ENCODE data around the gene NUBP2.

The NUBP2 gene

DNA sequence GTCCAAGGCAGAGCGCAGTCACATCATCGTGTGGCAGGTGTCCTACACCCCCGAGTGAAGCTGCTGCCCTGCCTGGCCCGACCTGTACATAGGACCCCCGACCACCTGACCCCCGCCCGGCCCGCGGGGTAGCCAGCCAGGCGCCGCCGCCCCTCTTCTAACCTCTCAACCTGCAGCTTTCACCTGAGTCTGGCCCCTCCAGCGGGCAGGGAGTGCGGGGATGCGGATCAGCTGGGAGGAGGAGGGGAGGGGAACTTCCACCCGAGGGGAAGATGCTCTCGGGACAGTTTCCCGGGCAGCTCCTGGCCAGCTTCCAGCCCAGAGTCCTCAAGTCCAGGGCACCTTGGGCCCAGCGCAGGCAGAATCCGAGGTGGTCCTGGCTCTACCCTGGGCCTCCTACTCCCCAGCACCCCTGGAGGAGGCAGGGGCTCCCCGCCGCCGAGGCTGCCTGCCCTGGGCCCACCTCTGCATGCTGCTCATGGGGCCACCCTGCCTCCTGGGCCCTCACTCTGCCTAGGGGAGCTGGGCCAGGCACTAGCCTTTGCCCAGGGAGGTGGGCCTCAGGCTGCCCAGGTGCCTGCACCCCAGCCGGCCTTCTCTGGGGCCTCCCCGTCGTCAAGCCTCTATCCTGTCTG is 13.9 kb upstream of the NUBP2 start:
- TF ChIP-seq, protein P1, sequence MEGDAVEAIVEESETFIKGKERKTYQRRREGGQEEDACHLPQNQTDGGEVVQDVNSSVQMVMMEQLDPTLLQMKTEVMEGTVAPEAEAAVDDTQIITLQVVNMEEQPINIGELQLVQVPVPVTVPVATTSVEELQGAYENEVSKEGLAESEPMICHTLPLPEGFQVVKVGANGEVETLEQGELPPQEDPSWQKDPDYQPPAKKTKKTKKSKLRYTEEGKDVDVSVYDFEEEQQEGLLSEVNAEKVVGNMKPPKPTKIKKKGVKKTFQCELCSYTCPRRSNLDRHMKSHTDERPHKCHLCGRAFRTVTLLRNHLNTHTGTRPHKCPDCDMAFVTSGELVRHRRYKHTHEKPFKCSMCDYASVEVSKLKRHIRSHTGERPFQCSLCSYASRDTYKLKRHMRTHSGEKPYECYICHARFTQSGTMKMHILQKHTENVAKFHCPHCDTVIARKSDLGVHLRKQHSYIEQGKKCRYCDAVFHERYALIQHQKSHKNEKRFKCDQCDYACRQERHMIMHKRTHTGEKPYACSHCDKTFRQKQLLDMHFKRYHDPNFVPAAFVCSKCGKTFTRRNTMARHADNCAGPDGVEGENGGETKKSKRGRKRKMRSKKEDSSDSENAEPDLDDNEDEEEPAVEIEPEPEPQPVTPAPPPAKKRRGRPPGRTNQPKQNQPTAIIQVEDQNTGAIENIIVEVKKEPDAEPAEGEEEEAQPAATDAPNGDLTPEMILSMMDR (IDR thresholded peaks at IDR 0.05; ENCODE audit: insufficient read depth, low read depth, low read length, missing control alignments): no peak
- DNase-seq (ENCODE audit: low read depth): no peak
- no peak overlapping the region for H3K4me3 ChIP-seq (ENCODE audit: low read depth, low read length)

DNA sequence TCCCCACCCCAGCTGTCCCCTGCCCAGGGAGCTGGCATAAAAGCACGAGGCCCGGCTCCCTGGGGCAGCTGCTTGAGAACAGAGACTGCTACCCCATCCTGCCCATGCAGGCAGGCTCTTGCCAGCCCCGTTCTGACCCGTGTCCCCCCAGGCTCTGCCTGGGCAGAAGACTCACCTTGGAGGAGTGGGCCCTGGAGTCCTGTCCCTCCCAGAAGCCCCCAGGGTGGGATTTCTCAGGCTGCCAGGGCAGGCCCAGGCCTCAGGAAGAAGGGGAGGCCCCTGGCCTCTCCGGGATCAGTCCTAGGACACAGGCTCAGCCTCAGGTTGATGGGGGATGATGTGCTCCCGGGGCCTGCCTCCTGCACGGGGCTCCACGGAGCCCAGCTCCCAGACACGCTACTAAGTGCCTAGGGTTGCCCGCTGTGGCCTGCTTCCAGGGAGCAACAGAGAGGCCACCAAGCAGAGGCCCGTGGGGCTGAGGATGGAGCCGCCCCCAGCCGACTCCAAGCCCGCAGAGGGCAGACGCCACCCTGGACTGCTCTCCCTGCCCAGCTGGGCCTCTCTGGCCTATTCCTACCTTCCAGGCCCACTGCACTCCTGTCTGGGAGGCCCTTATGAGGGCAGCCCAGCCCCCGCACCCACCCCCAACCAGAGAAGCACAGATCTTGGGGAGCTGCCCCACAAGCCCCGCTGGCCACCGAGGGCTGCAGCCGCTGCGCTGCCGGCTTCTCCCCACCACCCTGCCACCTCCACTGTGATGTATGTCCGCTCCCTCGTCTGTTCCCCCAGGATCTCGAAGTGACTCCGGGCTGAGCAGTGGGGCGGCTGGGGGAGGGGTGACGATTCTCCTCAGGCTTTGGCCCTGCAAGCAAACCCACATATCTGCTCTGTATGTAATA is 13.1 kb upstream of the NUBP2 start:
- 0 out of 2 replicates have a peak overlapping the region, but pooled peaks have one; percentile 98 for H3K4me3 ChIP-seq (ENCODE audit: low read depth, low read length)
- no peak for DNase-seq (ENCODE audit: low read depth)
- TF ChIP-seq, protein P1 (IDR thresholded peaks at IDR 0.05; ENCODE audit: insufficient read depth, low read depth, low read length, missing control alignments): no peak

DNA sequence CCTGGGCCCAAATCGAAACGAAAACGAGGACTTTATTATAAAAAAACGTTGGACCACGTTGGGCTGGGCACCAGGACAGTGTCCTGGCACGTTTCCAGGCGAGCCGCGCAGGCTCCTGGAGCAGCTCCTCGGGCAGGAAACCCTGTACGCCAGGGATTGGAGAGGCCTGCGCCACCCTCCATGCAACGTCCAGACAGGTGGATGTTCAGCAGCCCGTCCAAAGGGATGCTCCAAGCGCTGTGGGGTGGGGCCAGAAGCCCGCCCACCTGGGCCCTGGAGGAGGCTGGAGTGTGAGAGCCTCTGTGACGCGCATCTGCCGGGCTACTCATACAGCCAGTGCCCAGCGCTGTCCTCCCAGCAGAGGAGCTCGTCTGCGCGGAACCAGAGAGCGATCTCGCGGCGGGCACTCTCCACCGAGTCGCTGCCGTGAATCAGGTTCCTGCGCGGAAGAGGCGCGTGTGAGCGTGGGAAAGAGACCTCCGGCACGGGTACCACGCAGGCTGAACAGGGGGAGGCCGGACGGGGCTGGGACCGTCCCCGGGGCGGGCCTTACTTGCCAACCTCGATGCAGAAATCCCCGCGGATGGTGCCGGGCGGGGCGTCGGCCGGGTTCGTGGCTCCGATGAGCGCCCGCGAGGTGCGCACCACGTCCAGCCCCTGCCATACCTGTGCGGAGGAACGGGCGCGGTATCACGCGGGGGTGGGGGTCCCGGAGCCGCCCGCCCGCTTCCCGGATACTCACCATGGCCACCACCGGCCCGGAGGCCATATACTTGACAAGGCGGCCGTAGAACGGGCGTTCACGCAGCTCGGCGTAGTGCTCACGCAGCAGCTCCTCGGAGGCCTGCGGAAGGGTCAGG is 12.2 kb upstream of the NUBP2 start:
- peak overlapping the region; percentile 98 for H3K4me3 ChIP-seq (ENCODE audit: low read depth, low read length)
- peak; percentile 69 for DNase-seq (ENCODE audit: low read depth)
- TF ChIP-seq, protein P1 (IDR thresholded peaks at IDR 0.05; ENCODE audit: insufficient read depth, low read depth, low read length, missing control alignments): no peak

DNA sequence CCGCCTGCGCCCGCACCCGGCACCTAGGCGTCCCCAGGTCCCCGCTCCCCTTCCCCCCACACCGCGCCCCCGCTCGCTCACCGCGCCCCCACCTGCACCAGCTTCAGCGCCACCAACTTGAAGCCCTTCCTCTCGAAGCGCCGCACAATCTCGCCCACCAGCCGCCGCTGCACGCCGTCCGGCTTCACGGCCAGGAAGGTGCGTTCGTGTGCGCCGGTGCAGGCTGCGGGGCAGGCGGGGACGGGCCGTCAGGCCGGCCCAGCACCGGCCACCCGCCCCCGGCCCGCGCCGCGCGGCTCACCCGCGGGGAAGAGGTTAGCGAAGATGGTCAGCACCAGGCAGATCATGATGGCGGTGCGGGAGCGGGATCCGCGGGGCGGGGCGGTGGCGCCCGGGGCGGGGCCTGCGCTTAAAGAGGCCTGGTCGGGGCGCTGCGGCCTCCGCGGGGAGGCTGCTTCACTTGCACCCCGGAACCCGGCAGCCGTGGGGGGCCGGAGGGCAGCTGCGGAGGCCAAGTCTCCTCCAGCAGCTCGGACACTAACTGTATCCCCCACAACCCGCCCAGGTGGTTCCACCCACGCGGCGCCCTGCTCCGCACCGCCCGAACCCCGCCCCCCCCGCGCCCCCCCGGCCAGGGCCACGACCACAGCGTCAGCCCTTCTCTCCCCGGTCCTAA is 11.4 kb upstream of the NUBP2 start, which contains the start of gene NME3:
Gene NME3, minus strand, starts transcription at position 356 of the 676 bp plus-strand sequence. Its CDS starts 9 bp downstream, at position 347.
- peak; percentile 80 for DNase-seq (ENCODE audit: low read depth)
- H3K4me3 ChIP-seq (ENCODE audit: low read depth, low read length): peak within 1 kb of the TSS; percentile 98
- TF ChIP-seq, protein P1 (IDR thresholded peaks at IDR 0.05; ENCODE audit: insufficient read depth, low read depth, low read length, missing control alignments): no peak

DNA sequence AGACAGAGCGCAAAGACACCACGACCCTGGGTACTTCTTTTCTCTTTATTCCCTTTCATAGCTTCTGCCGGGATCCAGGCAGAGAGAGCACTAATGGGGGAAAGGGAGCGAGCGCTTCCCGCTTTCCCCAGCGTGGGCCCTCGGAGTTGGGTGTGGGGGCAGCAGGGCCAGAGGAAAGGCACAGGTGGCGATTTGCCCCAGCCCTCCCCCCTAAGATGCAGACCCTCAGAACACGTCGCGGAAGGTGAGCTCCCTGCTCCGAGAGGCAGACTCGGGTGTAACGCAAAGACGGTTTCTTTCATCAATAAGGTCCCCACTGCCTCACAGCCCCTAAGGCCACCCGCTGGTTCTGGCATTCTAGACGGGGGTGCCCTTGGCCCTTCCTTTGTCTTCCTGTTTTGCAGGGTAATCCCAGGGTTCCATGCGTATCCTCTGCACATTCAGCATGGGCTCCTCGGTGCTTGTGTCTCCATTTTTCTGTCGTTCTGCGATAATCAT is 10.8 kb upstream of the NUBP2 start:
- no peak for DNase-seq (ENCODE audit: low read depth)
- TF ChIP-seq, protein P1 (IDR thresholded peaks at IDR 0.05; ENCODE audit: insufficient read depth, low read depth, low read length, missing control alignments): no peak
- H3K4me3 ChIP-seq (ENCODE audit: low read depth, low read length): peak overlapping the region; percentile 98
